COLO829 (cell line): ENCODE results near the gene SLC26A6.

ENCODE experiments used
- DNase-seq: peaks from one replicate; pipeline ENCODE4 v3.0.0; 2012; ENCODE audit warnings: low spot score

Gene SLC26A6

GRCh38 chr3:48661501-48662144, 26.4 kb upstream of the SLC26A6 start:
- DNase-seq = peak; percentile 91

DNA sequence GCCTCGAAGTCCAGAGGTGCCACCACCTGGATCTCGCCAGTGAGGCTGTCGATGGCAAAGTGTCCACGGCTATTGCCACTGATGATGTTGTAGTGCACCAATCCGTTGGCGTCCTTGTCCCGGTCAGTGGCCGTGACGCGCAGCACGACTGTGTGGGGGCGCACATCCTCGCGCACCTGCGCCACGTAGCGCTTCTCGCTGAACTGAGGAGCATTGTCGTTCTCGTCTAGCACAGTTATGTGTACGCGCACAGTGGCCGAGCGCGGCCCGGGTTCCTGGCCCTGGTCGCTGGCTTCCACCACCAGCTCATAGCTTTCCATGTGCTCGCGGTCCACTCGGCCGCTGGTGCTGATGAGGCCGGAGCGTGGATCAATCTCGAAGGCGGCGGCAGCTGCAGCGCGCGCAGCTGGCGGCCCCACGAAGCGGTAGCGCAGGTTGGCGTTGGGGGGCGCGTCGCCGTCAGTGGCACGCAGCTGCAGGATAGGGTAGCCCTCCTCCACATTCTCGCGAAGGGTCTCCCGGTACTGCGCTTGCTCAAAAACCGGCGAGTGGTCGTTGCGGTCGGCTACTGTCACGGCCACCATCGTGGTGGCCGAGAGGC, 25.6 kb upstream of the SLC26A6 start:
- no peak for DNase-seq

DNA sequence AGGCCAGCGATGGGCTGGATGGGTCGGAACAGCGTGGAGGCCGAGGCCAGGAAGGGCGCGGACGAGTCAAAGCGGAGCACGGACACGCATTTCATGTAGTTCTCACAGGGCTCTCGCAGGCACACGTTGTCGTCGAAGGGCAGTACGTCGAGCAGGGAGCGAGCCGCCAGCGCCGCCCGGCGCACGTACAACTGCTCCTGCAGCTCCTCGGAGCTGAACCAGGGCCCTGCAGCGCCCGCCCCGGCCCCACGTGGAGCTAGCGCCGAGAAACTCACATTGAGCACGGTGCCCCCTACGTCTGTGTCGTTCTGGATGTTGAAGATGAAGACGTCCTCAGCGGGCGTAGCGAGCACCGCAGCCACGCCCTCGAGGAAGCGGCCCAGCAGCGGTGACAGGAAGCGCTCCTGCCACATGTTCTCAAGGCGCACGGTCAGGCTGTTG, 21.6 kb upstream of the SLC26A6 start:
- no peak for DNase-seq

GRCh38 chr3:48656061-48656840, 21.0 kb upstream of the SLC26A6 start:
- peak; percentile 90 for DNase-seq

GRCh38 chr3:48655606-48656005, 20.3 kb upstream of the SLC26A6 start:
- DNase-seq = no peak

DNA sequence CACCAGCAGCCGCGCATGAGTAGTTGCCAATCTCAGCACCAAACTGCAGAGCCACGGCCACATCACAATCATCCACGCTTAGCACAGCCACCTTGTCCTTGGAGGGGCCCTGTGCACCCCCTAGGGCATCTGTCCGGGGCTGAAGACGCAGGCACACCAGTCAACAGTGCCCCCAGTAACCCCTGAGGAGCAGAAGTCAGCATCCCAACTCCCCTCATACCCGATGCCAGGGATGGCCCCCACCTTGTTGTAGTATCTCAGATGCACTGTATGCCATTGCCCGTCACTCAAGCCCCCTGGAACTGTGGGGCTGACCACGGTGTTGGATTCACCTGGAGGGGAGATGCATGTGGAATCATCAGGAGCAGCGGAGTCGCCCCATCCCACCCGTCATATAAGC, 19.8 kb upstream of the SLC26A6 start:
- DNase-seq = no peak

DNA sequence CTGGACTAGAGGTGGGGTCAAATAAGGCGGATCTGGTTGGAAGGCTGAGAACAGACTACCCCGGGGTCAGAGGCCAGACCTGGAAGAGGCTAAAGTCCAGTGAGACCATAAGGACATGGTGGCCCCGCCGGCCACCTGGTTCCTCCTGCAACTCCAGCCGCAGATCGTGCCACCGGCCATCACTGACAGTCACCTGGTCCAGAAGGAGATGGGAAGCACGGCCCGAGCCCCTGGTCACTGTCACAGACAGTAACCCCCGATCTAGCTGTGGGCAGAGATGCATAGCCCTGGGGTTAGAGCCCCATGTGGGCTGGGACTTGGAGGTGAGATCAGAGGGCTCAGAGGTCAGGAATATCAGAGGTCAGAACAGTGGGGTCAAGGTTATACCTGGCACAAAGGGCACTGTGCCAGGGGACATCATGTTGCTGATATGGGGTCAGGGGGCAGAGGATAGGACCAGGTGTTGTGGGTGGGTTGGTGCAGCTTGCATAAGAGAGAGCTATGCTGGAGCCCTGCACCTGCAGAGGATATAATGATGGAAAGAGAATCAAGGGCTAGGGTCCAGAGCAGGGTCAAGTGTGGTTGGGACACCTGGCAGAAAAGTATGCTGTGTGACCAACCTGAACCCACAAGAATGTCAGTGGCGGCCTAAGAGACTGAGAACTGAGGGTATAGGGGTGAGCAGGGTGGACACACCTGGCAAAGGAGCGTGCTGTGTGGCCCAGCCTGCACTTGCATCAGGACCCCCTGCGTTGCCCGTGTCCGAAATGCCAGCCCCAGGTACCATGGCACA, 17.9 kb upstream of the SLC26A6 start:
- no peak for DNase-seq

DNA sequence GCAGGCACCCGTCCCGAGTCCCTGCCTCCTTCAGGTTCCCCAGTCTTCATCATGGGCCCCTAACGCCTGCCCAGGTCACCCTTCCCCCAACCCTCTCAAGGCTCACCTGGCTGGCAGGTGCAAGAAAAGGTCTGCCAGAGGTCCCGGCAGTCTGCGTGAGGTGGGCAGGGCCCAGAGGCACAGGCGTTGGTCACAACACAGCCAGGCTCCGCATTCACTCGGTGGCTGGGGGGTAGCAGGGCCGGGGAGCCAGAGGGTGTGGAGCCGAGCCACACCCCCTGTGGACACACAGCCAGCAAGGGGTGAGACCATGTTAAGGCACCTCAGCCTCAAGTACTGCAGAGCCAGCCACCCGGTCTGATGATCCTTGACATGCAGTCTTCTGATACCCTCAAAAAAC, 16.5 kb upstream of the SLC26A6 start:
- DNase-seq = no peak

- no peak for DNase-seq
Measured at GRCh38 chr3:48650723-48651122, 15.5 kb upstream of the SLC26A6 start.

GRCh38 chr3:48648188-48648850, 13.1 kb upstream of the SLC26A6 start:
- no peak for DNase-seq

DNA sequence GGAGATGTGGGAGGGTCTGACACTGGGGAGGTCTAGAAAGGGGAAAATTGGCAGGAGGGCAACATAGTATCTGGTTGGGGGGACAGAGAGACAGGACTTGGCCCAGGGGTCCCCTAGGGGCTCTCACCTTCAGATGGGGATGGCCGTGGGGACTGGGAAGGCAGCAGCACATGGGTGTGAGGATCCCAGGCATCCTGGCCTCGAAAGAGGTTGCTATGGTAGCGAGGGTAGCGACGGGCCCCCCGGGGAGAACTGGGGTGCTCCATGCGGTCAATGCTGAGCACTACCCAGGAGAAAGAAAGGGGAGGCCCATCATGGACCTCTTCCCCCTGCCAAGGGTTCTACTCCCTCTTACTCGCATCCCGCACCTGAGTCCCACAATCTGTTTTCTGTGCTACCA, 12.5 kb upstream of the SLC26A6 start:
- DNase-seq = no peak

DNA sequence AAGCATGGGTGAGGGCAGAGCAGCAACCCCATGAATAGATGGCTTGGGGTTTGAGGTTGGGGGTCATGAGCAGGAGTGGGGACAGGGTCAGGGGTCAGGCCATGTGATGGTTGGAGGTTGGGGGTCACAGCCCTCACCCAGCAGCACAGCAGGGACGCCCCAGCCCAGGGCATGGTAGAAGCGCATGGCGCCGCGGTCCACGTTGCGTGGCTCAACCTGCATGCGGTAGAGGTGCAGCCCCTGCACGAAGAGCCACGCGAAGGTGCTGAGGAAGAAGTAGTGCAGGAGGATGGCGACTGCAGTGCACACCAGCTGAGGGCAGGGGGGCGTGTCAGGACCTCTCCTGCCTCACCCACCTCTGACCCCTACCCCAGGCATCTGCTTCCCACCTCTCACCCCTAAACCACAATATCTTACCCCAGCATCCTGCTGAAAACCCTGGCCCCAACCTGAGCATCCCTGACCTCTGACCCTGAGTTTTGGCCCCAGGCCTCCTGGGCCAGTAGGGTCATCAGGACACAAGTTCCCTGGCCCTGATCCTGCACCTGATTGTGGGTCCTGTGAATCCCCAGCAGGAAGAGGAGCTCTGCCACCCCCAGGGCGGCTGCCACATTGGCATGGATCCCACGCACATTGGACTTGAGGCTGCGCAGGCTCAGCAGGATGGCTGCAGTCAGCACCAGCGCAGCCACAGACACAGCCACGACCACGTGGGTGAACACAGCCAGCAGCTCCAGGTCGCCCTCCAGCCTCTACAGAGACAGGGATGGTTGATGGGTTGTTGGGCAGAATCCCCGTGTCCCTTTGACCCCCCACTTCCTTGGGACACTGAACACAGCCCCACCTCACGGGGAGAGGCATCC, 9.9 kb upstream of the SLC26A6 start:
- no peak for DNase-seq

DNA sequence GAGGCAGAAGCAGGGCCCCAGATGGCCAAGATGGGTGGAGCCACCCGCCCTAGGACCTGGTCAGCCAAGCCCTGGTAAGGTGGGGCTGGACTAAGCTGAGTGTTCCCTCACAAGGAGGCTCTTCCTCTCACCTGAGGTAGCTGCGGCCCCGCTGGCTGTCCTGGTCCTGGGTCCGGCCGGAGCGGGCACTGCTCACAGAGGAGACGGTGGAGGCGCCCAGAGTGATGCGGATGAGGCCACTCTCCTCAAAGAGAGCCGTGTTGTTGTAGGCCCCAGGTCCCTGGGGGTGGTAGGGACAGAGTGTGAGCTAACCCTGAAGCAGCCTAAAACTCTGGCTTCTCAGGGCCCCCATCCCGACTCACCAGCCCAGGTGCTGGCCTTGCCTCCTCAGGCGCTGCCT, 7.3 kb upstream of the SLC26A6 start:
- DNase-seq = no peak

- DNase-seq = no peak
Measured at GRCh38 chr3:48641396-48641795, 6.1 kb upstream of the SLC26A6 start.

- no peak for DNase-seq
Measured at GRCh38 chr3:48639944-48640606, 4.8 kb upstream of the SLC26A6 start.

DNA sequence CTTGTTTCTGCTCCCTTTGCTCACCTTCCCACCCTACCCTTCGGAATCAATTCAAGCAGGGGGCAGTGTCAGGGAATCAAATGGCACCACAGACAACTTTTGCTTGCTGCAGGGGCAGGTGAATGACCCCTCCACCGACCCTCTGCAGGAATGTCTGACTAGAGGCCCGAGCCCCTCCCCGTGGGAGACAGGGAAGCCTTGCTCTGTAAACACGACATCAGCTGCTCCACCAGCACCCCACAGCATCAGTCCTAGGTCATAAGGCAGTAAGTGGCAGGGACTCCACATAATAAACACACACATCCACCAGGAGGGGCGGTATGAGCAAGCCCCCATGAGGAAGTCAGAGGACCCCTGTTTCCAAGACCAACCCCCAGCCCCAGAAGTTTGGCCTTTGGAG, 2.0 kb upstream of the SLC26A6 start:
- DNase-seq = no peak

- peak; percentile 48 for DNase-seq
Measured at GRCh38 chr3:48636149-48636655, 941 bp upstream of the SLC26A6 start.

GRCh38 chr3:48634661-48635221, 520 bp downstream of the SLC26A6 start:
- peak; percentile 90 for DNase-seq

- DNase-seq = no peak
Measured at GRCh38 chr3:48633743-48634142, 1.5 kb downstream of the SLC26A6 start.

GRCh38 chr3:48633256-48633655, 2.0 kb downstream of the SLC26A6 start:
- DNase-seq = no peak
